GM23338 (cell line): ENCODE measurements around the gene ASAP2.

Experiments used
- CTCF ChIP-seq, 2 experiments: fragments of 200-600 bp in 1 of 2; sonication (generic) in 1 of 2; conservative IDR thresholded peaks; 2 replicates each; pipeline versions ENCODE4 v1.5.1 to v1.6.1; 2016 to 2017; ENCODE audit warnings: antibody characterized with exemption in 2 of 2, low read depth in 2 of 2, mild to moderate bottlenecking in 2 of 2, moderate library complexity in 1 of 2
- POLR2AphosphoS5 ChIP-seq: IDR thresholded peaks from 2 replicates; pipeline ENCODE4 v1.6.1; 2016; ENCODE audit warnings: antibody characterized with exemption, low read depth
- ZNF114 ChIP-seq: fragments of 250-450 bp; sonication (Bioruptor Pico); IDR thresholded peaks from 2 replicates; pipeline ENCODE4 v1.5.0; 2020; ENCODE audit warnings: mild to moderate bottlenecking, moderate library complexity

DNA sequence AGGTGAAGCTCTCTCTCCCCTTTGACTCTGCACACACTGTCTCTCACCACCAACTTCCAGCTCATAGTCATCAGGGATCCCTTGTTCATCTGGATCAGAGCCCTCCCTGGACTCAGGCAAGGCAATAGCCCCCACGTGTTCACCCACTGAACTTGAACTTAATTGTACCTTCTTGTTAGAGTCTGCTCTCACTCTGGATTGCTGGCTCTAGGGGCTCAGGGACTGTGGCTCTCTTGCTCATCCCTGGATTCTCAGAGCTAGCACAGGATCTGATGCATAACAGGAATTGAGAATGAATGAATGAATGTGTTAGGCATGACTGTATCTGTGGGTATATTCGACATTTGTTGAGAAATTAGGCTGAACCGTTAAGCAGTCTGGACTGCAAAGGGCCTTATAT, 16.7 kb upstream of the ASAP2 start:
- TF ChIP-seq CTCF (conservative IDR thresholded peaks at IDR 0.05; ENCODE audit: low read depth in 2 of 2) (no peak), ZNF114 (CRISPR knock-in tag) (no peak), POLR2AphosphoS5 (no peak)
